Lung (tissue), 12 donors: ENCODE results near the gene MTUS2. TPM values are rescaled to one million over a fixed set of nuclear protein-coding genes. Genes with fewer than 3 reads are reported as not detected.
"Not testable (repeated sequence)": the region's sequence is repeated elsewhere in the genome, so short reads cannot be mapped to it uniquely, and the experiment has no call there.

Experiments
- ATAC-seq: fragments of 200-7000 bp; cut with Tn5 transposase; one replicate; pipeline ENCODE4 v1.9.1; 2020; ENCODE audit warnings: moderate number of reproducible peaks; ENCODE audit not compliant: insufficient read depth, low FRiP score
- DNase-seq, 3 donors: peaks; one replicate each; pipeline ENCODE4 v3.0.0-alpha.2; 2013 to 2017
- H3K27ac ChIP-seq, 2 donors: one replicate each; pipeline ENCODE4 v1.5.1; 2013; ENCODE audit warnings: mild to moderate bottlenecking in 2 of 2, moderate library complexity in 2 of 2, control low read depth in 1 of 2, inconsistent platforms in 1 of 2, low read depth in 1 of 2, low read length in 1 of 2
- H3K27me3 ChIP-seq, 3 donors: one replicate each; pipeline ENCODE4 v1.5.1; 2013; ENCODE audit warnings: low read length in 2 of 3; ENCODE audit not compliant: control insufficient read depth in 3 of 3, insufficient read depth in 3 of 3
- H3K36me3 ChIP-seq, 4 donors: one replicate each; pipeline ENCODE4 v1.5.1; 2013; ENCODE audit warnings: low read length in 4 of 4, mild to moderate bottlenecking in 1 of 4, moderate library complexity in 1 of 4; ENCODE audit not compliant: control insufficient read depth in 4 of 4, insufficient read depth in 4 of 4
- H3K4me1 ChIP-seq, 5 donors: one replicate each; pipeline ENCODE4 v1.5.1; 2013; ENCODE audit warnings: low read length in 5 of 5, mild to moderate bottlenecking in 2 of 5, moderate library complexity in 1 of 5; ENCODE audit not compliant: control insufficient read depth in 5 of 5, insufficient read depth in 5 of 5
- H3K4me3 ChIP-seq: one replicate; pipeline ENCODE4 v1.5.1; 2013; ENCODE audit warnings: mild to moderate bottlenecking, control low read depth, moderate library complexity
- H3K9ac ChIP-seq, 2 donors: one replicate each; pipeline ENCODE4 v1.5.1; 2013; ENCODE audit warnings: low read length in 2 of 2, control low read depth in 1 of 2; ENCODE audit not compliant: insufficient read depth in 1 of 2
- H3K9me3 ChIP-seq, 4 donors: one replicate each; pipeline ENCODE4 v1.5.1; 2013; ENCODE audit warnings: low read length in 3 of 4, mild to moderate bottlenecking in 1 of 4, moderate library complexity in 1 of 4; ENCODE audit not compliant: control insufficient read depth in 4 of 4, insufficient read depth in 3 of 4
- CTCF ChIP-seq: IDR thresholded peaks from 2 replicates; pipeline ENCODE4 v1.5.1; 2012; ENCODE audit warnings: mild to moderate bottlenecking; ENCODE audit errors: control extremely low read depth, extremely low read depth
- WGBS, 2 donors: extraction: QIAGEN DNeasy Blood & Tissue Kit; methylation state at CpG; one replicate each; pipeline ENCODE4 v1.1.7; 2013; 5-methylcytosine and 5-hydroxymethylcytosine counted together
- polyA plus RNA-seq, 2 donors: library from polyadenylated mRNA; stranded (reverse); fragments of 200-250 nt; gene quantifications; one replicate each; pipeline ENCODE4 v1.2.1, GENCODE V29; 2013
- total RNA-seq, 2 donors: library from RNA; depleted of rRNA in 1 of 2; stranded (reverse); fragments of >200 nt in 1 of 2; gene quantifications; one replicate each; pipeline ENCODE4 v1.2.1, GENCODE V29; 2014 to 2021
- donor health status: control.
- donor health status: control.
- donor health status: Bipolar disorder and iron deficiency.
- donor health status: healthy.
- donor health status: DM: yes; HTN: yes; CAD: no.

Gene MTUS2
- total and polyA plus RNA-seq, 4 donors, result 0.03 to 0.54 (median 0.08) TPM

GRCh38 chr13:29339386-29340272 lies 519.5 kb downstream of the MTUS2 start:
- TF ChIP-seq CTCF, result no peak
- WGBS, 2 donors, result 95% methylated on average over 44 of the region's 44 CpGs
- H3K9me3 ChIP-seq, result peaks cover 0 to 15% (median 0%) of the 10 kb centered on the region in 4 donors

GRCh38 chr13:29345860-29346582 lies 525.9 kb downstream of the MTUS2 start:
- H3K9me3 ChIP-seq, H3K4me3 ChIP-seq, ATAC-seq, DNase-seq, H3K27ac ChIP-seq, H3K4me1 ChIP-seq, H3K36me3 ChIP-seq, H3K9ac ChIP-seq, H3K27me3 ChIP-seq: not testable (repeated sequence)
- 58 to 79% methylated on average over 7 of the region's 7 CpGs for WGBS, 2 donors

More at GRCh38 chr13:29339386-29340272, 519.5 kb downstream of the MTUS2 start:
- no peak overlapping the region for H3K27ac ChIP-seq
- H3K27me3 ChIP-seq, result no peaks in the 10 kb centered on the region
- ATAC-seq, result no peak
- H3K4me1 ChIP-seq, result no peaks in the 10 kb centered on the region
- no peak for DNase-seq
- H3K36me3 ChIP-seq, result no peaks in the 10 kb centered on the region
- H3K9ac ChIP-seq, result no peak overlapping the region
- no peak overlapping the region for H3K4me3 ChIP-seq

- peaks cover 0 to 5% (median 0%) of the 10 kb centered on the region in 3 donors for H3K27me3 ChIP-seq
- DNase-seq (no peak), ATAC-seq (no peak)
- no peak overlapping the region for H3K4me3 ChIP-seq
- H3K9me3 ChIP-seq, result no peaks in the 10 kb centered on the region
- no peak overlapping the region for H3K9ac ChIP-seq
- peaks cover 0 to 4% (median 0%) of the 10 kb centered on the region in 5 donors for H3K4me1 ChIP-seq
- WGBS, 2 donors, result 80 to 96% methylated on average over 6 of the region's 6 CpGs
- H3K27ac ChIP-seq, result no peak overlapping the region
- H3K36me3 ChIP-seq, result no peaks in the 10 kb centered on the region
- no peak for TF ChIP-seq CTCF
These were observed 534.9 kb downstream of the MTUS2 start for GRCh38 chr13:29355029-29355428.

GRCh38 chr13:29359181-29359580 lies 539.0 kb downstream of the MTUS2 start:
- Histone ChIP-seq H3K27me3 (peaks cover 0 to 5% (median 0%) of the 10 kb centered on the region in 3 donors), H3K4me3 (no peak overlapping the region), H3K27ac (no peak overlapping the region), H3K9me3 (no peaks in the 10 kb centered on the region), H3K4me1 (peaks cover 0 to 4% (median 0%) of the 10 kb centered on the region in 5 donors), H3K9ac (no peak overlapping the region), H3K36me3 (no peaks in the 10 kb centered on the region)
- DNase-seq (no peak), ATAC-seq (no peak)
- TF ChIP-seq CTCF, result no peak
- 91 to 96% methylated on average over 19 of the region's 19 CpGs for WGBS, 2 donors
